Left lung (tissue), 10 donors: ENCODE measurements around the gene DHX35. TPM values are rescaled to one million over a fixed set of nuclear protein-coding genes. Genes with fewer than 3 reads are reported as not detected.

Experiments used
- ATAC-seq: fragments of 200-7000 bp; cut with Tn5 transposase; one replicate; pipeline ENCODE4 v1.9.1; 2020; ENCODE audit warnings: moderate library complexity
- DNase-seq, 4 donors: peaks; one replicate each; pipeline ENCODE4 v3.0.0-alpha.2; 2013 to 2020
- H3K27ac ChIP-seq, 2 donors: fragments of 200-600 bp; sonication (generic) in 1 of 2; one replicate each; pipeline versions ENCODE4 v1.5.0 to v1.8.0; 2020 to 2021
- H3K27me3 ChIP-seq, 2 donors: fragments of 200-600 bp; sonication (generic) in 1 of 2; one replicate each; pipeline versions ENCODE4 v1.5.0 to v1.8.0; 2020 to 2021
- H3K36me3 ChIP-seq, 2 donors: fragments of 200-600 bp; sonication (generic) in 1 of 2; one replicate each; pipeline versions ENCODE4 v1.5.0 to v1.8.0; 2020 to 2021
- H3K4me1 ChIP-seq, 2 donors: fragments of 200-600 bp; one replicate each; pipeline ENCODE4 v1.8.0; 2021
- H3K4me3 ChIP-seq, 2 donors: fragments of 200-600 bp; sonication (generic) in 1 of 2; one replicate each; pipeline versions ENCODE4 v1.5.0 to v1.8.0; 2020 to 2021; ENCODE audit warnings: mild to moderate bottlenecking in 1 of 2
- H3K9me3 ChIP-seq, 2 donors: fragments of 200-600 bp; sonication (generic) in 1 of 2; one replicate each; pipeline versions ENCODE4 v1.5.0 to v1.8.0; 2020 to 2021
- CTCF ChIP-seq, 2 donors: fragments of 200-600 bp; sonication (generic) in 1 of 2; IDR thresholded peaks; one replicate each; pipeline versions ENCODE4 v1.5.0 to v1.8.0; 2021; ENCODE audit warnings: antibody characterized with exemption in 2 of 2
- intact Hi-C, 2 donors: fragments of 100-400 bp; cut with DNase I; formaldehyde crosslinking; loops; one replicate each; pipeline versions ENCODE4 v1.11.2 to v1.14.2; 2022
- polyA plus RNA-seq, 6 donors: library from polyadenylated mRNA; unstranded; fragments of 120-200 nt; gene quantifications; one replicate each; pipeline ENCODE4 v1.2.1, GENCODE V29; 2013; ENCODE audit not compliant: insufficient read length in 6 of 6
- total RNA-seq, 2 donors: library from RNA; stranded (reverse); fragmentation: NEBNext Ultra II Directional; extraction: Animal tissue kit (Norgen Biotek cat#: 25700); gene quantifications; one replicate each; pipeline ENCODE4 v1.2.1, GENCODE V29; 2021
- donor health status: DM: no; HTN: yes; CAD: no.
- donor health status: DM: no; HTN: no; CAD: no.

DHX35 gene
- total and polyA plus RNA-seq, 8 donors = 7.5 to 17.7 (median 16.4) TPM

- no peak for DNase-seq
- intact Hi-C loops = no loop called here
- H3K36me3 ChIP-seq = peaks cover 0 to 56% of the 10 kb centered on the region in 2 donors
- no peaks in the 10 kb centered on the region for H3K4me1 ChIP-seq
- H3K9me3 ChIP-seq = no peaks in the 10 kb centered on the region
- ATAC-seq = no peak
- no peak overlapping the region for H3K27ac ChIP-seq
- no peak overlapping the region for H3K4me3 ChIP-seq
- no peaks in the 10 kb centered on the region for H3K27me3 ChIP-seq
- TF ChIP-seq CTCF (IDR thresholded peaks at IDR 0.05) = no peak
Measured at GRCh38 chr20:38973107-38973506, 11.0 kb downstream of the DHX35 start.

- peak in 1 of 4 donors; percentile 1 for DNase-seq
- H3K36me3 ChIP-seq = peaks cover 0 to 54% of the 10 kb centered on the region in 2 donors
- H3K9me3 ChIP-seq = no peaks in the 10 kb centered on the region
- H3K4me3 ChIP-seq = no peak overlapping the region
- no peak overlapping the region for H3K27ac ChIP-seq
- no peak for ATAC-seq
- no peaks in the 10 kb centered on the region for H3K27me3 ChIP-seq
- TF ChIP-seq CTCF (IDR thresholded peaks at IDR 0.05) = no peak
- intact Hi-C loops = no loop called here
- no peaks in the 10 kb centered on the region for H3K4me1 ChIP-seq
Measured at GRCh38 chr20:38973645-38974044, 11.5 kb downstream of the DHX35 start.

GRCh38 chr20:38975539-38976120, 13.5 kb downstream of the DHX35 start:
- no peak overlapping the region for H3K4me3 ChIP-seq
- no peaks in the 10 kb centered on the region for H3K27me3 ChIP-seq
- intact Hi-C loops = no loop called here
- peaks cover 0 to 38% of the 10 kb centered on the region in 2 donors for H3K36me3 ChIP-seq
- TF ChIP-seq CTCF (IDR thresholded peaks at IDR 0.05) = no peak
- no peak for ATAC-seq
- H3K9me3 ChIP-seq = no peaks in the 10 kb centered on the region
- H3K4me1 ChIP-seq = no peaks in the 10 kb centered on the region
- H3K27ac ChIP-seq = no peak overlapping the region
- no peak for DNase-seq

- ATAC-seq (no peak), DNase-seq (no peak)
- Histone ChIP-seq H3K27ac (no peak overlapping the region), H3K4me3 (no peak overlapping the region), H3K27me3 (no peaks in the 10 kb centered on the region), H3K4me1 (no peaks in the 10 kb centered on the region), H3K9me3 (no peaks in the 10 kb centered on the region), H3K36me3 (peaks cover 0 to 10% of the 10 kb centered on the region in 2 donors)
- TF ChIP-seq CTCF (IDR thresholded peaks at IDR 0.05) = no peak
- intact Hi-C loops = no loop called here
Measured at GRCh38 chr20:38979434-38979833, 17.3 kb downstream of the DHX35 start.

GRCh38 chr20:38979842-38980241, 17.7 kb downstream of the DHX35 start:
- Histone ChIP-seq H3K27ac (no peak overlapping the region), H3K9me3 (no peaks in the 10 kb centered on the region), H3K4me1 (no peaks in the 10 kb centered on the region), H3K36me3 (peaks cover 0 to 10% of the 10 kb centered on the region in 2 donors), H3K4me3 (no peak overlapping the region), H3K27me3 (no peaks in the 10 kb centered on the region)
- no peak for ATAC-seq
- intact Hi-C loops = no loop called here
- no peak for TF ChIP-seq CTCF (IDR thresholded peaks at IDR 0.05)
- no peak for DNase-seq
